ENCODE results near the gene DLGAP4.

Gene DLGAP4

DNA sequence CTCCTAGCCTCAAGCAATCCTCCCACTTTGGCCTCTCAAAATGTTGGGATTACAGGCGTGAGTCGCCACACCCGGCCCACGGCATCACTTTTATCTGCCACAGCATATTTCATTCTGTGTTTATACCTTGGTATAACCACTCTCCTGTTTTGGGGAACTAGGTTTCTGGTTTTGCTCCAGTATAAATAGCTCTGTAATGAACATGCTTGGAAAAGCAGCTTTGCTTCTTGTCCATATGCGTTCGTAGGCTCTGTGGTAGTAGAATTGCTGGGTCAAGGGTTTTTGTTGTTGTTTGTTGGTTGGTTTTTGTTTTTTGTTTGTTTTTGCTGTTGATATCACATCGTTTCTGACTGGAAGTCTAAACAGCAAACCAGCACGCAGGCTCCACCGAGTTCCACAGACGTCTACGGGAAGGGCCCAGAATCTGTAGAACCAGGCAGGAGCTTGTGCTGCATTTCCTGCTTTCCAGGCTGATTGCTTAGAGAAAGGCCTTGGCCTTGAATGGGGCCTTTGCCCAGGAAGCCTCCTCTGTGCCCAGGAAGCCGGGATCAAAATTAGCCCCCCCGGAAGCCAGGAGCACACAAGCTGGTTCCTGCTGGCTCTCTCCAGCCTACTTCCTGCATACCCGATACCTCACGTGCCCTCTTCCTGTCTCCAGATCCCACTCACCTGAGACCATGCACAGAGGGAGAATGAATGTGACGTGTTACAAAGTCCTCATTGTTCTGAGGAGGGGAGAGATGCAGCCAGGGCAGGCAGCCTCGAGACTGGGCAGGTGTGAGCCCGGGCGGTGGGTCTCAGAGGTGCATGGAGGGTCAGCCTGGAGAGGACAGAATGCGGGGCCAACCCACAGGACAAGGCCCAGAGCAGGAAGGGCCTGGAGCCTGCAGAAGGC is 35.1 kb upstream of the DLGAP4 start:
- in situ Hi-C loops (cut with HindIII; ENCODE audit: low sequenced_read_pairs): no loop called here
- no peak overlapping the region for H3K4me3 ChIP-seq (ENCODE audit: low read depth, low read length)
- TF ChIP-seq, protein P1, sequence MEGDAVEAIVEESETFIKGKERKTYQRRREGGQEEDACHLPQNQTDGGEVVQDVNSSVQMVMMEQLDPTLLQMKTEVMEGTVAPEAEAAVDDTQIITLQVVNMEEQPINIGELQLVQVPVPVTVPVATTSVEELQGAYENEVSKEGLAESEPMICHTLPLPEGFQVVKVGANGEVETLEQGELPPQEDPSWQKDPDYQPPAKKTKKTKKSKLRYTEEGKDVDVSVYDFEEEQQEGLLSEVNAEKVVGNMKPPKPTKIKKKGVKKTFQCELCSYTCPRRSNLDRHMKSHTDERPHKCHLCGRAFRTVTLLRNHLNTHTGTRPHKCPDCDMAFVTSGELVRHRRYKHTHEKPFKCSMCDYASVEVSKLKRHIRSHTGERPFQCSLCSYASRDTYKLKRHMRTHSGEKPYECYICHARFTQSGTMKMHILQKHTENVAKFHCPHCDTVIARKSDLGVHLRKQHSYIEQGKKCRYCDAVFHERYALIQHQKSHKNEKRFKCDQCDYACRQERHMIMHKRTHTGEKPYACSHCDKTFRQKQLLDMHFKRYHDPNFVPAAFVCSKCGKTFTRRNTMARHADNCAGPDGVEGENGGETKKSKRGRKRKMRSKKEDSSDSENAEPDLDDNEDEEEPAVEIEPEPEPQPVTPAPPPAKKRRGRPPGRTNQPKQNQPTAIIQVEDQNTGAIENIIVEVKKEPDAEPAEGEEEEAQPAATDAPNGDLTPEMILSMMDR (IDR thresholded peaks at IDR 0.05; ENCODE audit: low read depth, low read length): no peak
- DNase-seq (ENCODE audit: low read depth, low spot score): no peak

DNA sequence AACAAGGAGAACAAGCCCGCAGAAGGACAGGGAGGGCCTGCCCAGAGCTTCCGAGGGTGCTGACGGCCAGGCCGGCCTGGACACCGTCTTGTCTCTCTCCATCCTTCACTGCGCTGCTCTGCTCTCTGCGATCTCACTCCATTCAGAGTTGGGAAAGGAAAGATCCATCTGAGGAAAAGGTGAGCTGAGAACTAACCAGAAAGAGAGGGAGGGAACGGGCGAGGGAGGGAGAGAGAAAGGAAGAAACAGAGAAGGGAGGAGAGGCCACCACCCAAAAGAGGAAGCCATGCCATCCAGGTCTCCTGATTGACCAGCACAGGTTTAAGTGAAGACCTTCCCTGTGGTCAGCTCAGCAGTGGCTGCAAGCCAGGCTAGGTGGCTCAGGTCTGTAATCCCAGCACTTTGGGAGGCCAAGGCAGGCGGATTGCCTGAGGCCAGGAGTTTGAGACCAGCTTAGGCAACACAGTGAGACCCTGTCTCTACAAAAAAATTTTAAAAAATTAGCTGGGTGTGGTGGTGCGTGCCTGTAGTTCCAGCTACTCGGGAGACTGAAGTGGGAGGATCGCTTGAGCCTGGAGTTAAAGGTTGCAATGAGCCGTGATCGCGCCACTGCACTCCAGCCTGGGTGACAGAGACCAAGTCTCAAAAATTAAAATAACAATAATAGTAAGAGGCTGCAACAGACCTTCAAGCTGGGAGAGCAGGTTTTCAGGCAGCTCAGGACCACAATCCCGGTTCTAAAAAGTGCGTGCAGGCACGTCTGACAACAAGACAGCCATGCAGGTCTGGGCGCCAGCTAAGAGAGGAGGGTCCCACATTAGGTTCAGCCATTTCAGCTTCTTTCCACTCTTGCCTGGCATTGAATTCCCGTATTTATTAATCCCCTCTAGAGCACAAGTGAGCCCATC is 34.2 kb upstream of the DLGAP4 start:
- in situ Hi-C loops (cut with HindIII; ENCODE audit: low sequenced_read_pairs): no loop called here
- no peak for DNase-seq (ENCODE audit: low read depth, low spot score)
- no peak overlapping the region for H3K4me3 ChIP-seq (ENCODE audit: low read depth, low read length)
- TF ChIP-seq, protein P1 (IDR thresholded peaks at IDR 0.05; ENCODE audit: low read depth, low read length): no peak

DNA sequence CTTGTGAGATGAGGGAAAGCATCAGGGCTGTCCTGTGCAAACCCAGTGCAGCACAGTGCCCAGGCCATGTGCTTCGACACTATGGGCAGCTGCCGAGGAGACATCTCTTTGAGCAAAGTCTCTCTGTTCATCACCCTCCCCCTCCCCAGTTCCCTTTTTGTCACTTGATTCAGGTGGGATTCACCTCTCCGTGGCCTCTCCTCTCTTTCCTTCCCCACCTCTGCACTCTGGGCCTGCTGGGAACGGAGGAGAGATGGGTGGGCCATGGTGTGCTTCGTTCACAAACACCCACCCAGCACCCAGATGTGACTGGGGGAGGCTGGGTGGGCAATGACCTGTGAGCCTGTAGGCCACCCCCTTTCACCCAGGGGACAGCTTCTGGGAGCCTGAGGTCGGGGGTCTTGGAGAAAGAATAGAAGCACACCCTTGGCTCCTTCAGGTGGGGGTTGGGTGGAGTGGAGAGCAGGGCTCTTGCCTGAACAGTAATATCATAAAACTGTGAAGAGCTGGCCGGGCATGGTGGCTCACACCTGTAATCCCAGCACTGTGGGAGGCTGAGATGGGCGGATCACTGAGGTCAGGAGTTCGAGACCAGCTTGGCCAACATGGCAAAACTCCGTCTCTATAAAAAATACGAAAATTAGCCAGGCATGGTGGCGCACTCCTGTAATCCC is 33.5 kb upstream of the DLGAP4 start:
- no peak overlapping the region for H3K4me3 ChIP-seq (ENCODE audit: low read depth, low read length)

DNA sequence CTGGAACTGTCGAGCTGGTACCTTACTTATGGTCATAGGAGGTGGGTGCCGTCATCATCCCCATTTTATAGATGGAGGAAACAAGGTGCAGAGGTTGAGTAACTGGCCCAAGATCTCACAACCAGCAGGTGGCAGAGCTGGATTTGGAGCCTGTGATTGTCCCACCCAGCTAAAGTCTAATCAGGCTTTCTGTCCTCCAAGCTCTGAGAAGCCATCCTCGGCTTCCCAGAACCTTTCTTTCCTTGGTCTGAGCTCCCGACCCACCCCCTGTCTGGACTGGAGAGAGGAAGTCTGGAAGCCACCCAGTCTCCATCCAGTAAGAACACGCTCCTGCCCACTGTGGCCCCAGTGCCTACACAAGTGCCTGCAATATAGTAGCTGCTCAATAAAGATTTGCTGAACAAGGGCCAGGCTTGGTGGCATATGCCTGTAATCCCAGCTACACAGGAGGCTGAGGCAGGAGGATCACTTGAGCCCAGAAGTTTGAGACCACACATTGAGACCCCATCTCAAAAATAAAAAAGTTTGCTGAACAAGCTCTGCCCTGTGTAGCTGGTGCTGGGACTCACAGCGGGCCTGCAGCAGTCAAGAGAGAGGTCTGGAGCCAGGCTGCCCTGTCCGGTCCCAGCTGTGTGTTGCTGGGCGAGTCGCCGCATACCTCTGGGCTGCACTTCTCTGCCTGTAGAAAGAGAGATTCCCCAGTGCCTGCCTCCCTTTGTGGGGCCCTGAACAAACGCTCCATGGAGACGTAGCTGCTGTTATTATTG is 32.5 kb upstream of the DLGAP4 start:
- DNase-seq (ENCODE audit: low read depth, low spot score): no peak
- H3K4me3 ChIP-seq (ENCODE audit: low read depth, low read length): no peak overlapping the region
- TF ChIP-seq, protein P1 (IDR thresholded peaks at IDR 0.05; ENCODE audit: low read depth, low read length): peak; percentile 33
- in situ Hi-C loops (cut with HindIII; ENCODE audit: low sequenced_read_pairs): no loop called here

More for the DNA sequence above, 33.5 kb upstream of the DLGAP4 start:
- in situ Hi-C loops (cut with HindIII; ENCODE audit: low sequenced_read_pairs): no loop called here
- DNase-seq (ENCODE audit: low read depth, low spot score): no peak
- TF ChIP-seq, protein P1 (IDR thresholded peaks at IDR 0.05; ENCODE audit: low read depth, low read length): no peak

DNA sequence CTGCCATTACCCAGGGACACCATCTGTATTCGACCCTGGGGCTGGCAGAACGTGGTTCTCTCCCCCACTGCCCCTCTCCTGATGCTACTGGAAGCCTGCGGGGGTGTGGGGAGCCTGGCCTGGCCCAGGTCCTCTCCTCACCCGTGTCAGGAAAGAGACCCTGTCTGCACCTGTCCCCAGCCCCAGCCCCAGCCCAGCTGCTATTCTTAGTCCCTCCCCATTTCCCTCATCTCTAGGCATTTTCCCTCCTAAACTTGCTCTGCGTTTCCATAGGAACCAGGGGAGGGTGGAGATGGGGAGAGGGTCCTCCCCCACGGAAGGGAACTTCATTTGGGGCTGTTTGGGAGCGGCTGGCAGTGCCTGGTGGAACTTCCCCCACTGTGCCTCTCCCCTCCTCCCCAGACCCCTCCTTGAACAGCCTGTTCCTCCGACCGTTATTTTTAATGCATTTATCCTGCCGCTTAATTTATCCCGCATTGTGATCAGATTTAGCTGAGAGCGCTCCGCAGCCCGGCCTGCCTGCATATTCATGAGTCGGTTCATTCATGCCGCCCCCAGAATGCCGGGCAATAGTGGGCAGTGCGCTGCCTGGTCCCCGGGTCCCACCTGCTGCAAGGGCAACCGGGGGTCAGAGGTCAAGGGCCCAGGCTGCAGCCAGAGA is 31.8 kb upstream of the DLGAP4 start:
- TF ChIP-seq, protein P1 (IDR thresholded peaks at IDR 0.05; ENCODE audit: low read depth, low read length): no peak
- no peak overlapping the region for H3K4me3 ChIP-seq (ENCODE audit: low read depth, low read length)
- no peak for DNase-seq (ENCODE audit: low read depth, low spot score)
- in situ Hi-C loops (cut with HindIII; ENCODE audit: low sequenced_read_pairs): no loop called here

All from astrocyte of the spinal cord (primary cell).